ENCODE results near the gene NHSL1.

The NHSL1 gene

DNA sequence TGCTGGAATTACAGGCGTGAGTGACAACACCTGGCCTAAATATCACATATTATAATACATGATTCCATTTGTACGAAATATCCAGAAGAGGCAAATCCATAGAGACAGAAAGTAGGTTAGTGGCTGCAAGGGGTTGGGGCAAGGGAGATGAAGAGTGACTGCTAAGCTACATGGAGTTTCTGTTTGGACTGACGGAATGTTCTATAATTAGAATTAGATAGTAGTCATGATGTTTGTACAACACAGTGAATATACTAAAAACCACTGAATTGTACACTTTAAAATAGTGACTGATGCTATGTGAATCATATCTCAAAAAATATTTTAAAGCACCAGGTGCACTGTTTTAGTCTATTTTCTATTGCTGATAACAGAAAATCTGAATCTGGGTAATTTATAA is 99.0 kb downstream of the NHSL1 start:
- no peak for DNase-seq

DNA sequence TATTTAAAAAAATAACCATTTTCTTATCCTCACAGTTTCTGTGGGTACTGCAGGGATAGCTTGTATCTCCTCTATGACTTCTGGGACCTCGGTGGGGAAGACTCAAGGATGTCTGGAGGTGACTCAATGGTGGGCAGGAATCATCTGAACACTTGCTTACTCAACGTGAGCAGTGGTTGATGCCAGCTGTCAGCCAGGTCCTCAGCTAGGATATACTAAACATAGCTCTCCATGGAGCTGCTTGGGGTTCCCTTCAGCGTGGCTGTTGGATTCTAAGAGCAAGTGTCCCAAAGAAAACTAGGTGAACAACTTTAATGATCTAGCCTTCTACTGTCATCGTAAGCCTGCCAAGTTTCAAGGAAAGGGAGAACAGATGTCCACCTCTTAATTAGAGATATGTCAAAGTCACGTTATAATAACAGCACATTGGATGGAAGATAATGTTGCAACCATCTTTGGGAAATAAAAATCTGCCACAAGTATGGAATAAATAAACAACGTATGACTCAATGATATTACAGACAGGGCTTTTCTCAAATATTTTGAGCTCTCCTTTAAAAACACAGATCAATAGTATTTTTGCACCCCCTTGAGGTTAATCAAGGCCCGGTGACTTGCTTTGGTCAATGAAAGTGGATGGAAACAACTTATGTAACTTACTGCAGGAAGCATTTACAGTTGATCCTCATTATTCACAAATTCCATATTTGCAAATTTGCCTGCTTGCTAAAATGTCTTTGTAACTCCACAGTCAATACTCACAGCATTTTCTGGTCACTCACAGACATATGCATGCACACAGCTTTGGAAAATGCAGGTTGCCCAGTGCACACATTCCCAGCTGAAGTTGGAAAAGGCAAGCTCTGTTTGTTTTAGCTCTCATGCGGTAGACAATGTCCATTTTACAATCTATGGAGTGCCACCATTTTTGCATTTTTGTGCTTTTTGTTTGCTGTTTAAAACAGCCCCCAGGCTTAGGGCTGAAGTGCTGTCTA is 101.9 kb downstream of the NHSL1 start:
- no peak for DNase-seq

DNA sequence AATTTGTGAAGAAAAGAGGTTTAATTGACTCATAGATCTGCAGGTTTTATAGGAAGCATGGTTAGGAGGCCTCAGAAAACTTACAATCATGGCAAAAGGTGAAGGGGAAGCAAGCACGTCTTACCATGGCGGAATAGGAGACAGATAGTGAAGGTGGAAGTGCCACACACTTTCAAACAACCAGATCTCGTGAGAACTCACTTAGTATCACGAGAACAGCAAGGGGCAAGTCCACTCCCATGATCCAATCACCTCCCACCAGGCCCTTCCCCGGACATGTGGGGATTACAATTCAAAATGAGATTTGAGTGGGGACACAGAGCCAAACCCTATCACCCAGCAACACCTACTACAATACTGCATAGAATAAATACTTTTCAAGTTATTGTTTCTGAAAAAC is 102.6 kb downstream of the NHSL1 start:
- no peak for DNase-seq

DNA sequence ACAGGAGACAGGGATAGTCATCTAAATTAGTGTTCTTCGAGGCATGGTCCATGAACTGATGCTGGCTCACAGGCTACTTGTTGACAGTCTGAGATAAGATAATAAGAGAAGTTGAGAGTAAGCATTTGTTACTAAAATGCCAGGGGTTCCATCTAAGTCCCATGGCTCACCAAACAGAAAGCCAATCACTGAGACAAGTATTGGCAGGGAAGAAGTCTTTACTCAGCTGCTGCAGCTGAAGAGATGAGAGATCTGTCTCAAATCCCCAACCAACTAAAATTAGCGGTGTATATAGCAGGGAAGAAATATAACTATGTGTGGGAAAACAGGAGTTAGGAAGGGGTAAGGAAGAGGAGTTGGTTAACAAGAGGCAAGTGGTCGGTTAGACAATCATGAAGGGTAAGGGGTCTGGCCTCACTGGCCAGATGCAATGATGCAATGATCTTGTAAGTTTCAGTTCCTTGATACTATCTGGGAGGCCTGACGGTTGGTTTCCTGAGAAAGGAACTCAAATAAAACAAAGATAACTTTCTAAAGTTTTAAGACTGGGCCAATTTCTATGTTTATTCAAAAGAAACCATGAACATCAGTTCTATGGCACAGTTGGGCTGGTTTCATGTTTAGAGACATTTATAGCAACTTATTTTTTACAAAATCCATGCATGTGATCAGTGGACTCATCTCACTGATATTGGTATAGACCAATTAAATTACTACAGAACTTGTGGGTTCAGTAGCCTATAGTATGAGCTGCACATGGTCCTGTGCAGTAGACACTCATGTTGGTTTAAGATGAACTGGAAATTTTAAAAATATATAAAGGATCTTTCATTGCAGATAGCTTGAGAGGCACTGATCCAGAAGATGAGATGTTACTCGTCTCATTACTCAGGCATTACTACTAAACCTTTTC is 105.2 kb downstream of the NHSL1 start:
- DNase-seq = no peak

DNA sequence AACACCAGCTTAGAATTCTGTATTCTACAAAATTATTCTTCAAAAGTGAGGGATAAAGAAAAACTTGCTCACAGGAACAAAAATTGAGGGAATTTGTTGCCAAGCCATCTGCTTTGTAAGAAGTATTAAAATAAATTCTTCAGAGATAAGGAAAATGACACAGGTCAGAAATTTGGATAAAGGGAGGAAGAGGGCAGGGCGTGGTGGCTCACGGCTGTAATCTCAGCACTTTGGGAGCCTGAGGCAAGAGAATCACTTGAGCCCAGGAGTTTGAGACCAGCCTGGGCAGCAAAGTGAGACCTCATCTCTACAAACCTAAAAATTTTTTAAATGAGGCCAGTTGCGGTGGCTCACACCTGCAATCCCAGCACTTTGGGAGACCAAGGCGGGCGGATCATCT is 109.7 kb downstream of the NHSL1 start:
- no peak for DNase-seq

DNA sequence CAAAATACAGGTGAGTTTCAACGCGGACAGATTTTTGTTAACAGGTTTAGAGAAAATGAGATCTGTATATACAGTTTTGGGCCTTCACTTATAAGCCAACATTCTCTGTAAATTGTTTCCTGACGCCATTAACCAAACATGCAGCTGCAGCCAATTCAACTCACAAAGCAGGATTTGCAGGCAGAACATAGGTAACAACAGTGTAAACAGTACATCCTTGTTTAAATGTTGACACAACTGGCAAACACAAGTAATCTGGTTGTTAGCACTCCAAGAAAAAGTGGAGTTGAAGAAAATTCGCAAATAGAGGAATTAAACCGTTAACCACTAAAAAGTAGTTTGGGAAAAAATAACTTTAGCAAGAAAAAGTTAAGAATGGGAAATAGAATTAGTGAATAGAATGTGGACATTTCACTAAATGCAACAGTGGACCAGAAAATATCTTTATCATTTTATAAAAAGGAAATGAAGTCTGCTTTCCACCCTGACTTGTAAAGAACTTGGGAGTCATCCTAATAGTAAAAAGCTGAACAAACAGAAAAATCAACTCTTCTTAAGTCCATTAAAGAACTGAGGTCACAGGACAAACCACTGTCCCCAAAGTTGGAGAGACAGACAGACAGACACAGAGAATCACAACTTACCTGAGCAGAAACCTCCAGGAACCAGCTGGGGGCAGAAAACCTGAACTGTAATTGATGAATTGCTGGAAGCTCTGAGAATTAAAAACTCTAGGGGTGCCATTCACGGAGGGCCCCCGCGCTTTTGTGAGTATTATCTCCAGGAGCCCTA is 111.5 kb downstream of the NHSL1 start:
- DNase-seq = no peak

DNA sequence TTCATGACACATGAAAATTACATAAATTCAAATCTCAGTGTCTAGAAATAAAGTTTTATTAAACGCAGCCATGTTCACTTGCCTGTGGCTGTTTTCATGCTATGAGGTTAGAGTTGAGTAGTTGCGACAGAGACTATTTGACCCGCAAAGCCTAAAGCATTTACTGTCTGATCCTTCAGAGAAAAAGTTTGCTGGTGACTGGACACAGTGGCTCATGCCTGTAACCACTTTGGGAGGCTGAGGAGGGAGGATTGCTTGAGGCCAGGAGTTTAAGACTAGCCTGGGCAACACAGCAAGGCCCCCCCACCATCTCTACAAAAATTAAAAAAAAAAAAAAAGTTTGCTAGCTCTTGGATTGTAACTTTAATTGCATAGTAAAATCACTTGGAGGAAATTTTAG is 112.4 kb downstream of the NHSL1 start:
- DNase-seq = no peak

DNA sequence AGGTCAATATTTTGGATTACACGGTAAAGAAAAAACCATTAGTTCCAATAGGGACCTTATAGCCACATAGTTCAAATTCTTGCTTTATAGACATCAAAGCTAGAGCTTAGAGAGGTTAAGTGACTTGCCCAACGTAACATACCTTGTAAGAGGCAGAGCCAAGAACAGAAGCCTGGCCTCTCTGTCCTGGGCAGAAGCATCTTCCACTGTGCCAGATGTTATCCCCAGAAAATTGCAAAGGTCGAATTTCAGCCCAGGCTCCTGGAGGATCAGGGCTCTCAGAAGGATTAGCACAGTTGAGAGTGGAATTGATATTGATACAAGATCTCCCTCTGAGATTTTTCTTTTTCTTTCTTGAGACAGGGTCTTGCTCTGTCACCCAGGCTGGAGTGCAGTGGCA is 115.5 kb downstream of the NHSL1 start:
- DNase-seq = no peak

DNA sequence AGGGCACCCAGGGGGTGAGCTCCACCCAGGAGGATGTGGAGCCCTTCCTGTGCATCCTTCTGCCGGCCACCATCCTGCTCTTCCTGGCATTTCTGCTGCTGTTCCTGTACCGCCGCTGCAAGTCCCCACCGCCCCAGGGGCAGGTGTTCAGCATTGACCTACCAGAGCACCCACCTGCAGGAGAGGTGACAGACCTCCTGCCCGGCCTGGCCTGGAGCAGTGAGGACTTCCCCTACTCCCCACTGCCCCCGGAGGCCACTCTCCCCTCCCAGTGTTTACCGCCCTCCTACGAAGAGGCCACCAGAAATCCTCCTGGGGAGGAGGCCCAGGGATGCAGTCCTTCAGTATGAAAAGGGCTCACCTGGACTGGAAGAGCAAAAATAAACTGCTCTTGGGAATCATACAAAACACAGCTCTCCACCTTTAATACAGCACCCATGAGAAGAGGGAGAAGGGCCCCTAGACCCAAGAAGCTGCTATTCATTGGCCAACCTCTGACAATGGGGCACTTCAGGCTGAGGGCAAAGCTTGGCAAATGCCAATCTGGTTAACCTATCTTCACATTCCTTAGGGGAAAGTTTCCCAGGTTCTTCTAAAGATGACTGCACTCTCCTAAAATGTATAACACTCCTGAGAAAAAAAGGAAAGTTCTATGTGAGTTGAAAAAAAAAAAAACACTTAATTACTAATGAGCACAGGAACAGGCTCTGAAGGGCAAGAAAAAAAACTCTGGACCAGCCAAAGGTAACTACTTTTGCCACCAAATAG is 116.6 kb downstream of the NHSL1 start:
- no peak for DNase-seq

DNA sequence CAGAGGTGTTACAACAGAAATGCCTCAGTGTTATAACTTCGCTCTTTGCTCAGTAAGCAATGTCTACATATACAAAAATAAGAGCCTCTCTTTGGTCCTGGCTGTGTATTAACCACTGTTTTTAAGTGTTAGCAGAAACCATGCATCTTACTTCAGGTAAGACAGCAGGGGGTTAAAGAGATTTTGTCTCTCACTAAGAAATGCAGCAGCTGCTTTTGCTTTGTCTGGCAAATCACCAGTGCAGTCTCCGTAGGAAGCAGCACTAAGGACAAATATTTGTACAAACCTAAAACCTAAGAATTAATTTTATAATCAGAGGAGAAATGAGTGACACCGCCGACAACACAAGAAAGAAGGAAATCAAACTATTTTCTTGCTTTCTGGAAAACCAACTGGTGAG is 120.8 kb downstream of the NHSL1 start:
- DNase-seq = no peak

DNA sequence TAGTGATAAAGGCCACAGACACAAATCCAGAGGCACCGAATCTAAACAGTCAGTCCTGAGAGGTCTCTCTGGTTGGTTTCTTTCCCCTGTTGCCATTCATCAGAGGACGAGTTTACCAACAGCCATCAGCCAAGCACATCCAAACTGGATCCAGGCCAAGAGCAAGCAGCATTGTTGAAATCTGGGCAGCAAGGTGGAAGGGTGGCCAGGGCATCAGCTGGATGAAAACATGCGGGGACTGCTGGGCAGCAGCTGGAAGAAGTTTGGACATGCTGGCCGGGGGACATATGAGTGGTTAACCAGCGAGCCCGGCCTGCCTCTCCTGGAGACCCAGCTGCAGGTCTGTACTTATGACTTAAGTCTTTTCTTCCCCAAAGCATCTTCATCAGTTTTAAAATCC is 121.5 kb downstream of the NHSL1 start, which contains the start of gene SMIM28:
Gene SMIM28 (plus strand): TSS at position 62 of the 400 bp plus-strand sequence. CDS start 168 bp downstream, at position 230.
- DNase-seq = no peak

DNA sequence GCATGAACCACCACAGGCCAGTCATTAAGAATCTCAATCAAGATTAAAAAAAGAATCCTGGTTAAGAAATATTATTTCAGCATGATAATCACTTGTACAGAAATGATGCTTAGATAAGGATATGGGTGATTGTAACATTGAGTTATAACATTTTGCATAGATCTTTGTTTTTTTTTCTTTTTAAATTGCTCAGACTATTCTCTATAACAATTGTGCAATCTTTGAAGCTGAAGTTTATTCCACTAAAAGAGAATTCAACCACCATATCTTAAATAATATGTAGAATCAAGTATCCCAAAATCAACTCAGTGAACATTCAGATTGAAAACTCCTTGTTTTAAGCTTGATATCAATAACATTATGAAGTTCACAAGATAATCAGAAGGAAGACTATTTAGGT is 122.3 kb downstream of the NHSL1 start:
- no peak for DNase-seq

DNA sequence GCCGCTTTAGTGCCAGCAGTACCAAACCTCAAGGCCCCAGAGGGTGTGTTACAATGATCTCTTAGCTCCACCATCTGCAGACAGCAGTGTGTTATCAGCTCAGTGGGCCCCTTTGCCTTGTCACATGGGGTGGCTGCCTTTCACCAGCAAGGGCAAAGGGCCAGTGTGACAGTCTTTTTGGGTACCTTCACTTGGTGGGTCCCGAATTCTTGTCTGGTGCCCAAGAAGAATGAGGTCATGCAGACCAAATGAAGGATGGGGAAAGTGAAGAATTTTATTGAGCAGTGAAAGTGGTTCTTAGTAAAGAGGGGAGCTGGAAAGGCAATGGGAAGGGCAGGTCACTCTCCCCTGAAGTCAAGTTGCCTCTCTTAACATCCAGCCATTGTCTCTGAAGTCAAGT is 124.5 kb downstream of the NHSL1 start:
- DNase-seq = no peak

DNA sequence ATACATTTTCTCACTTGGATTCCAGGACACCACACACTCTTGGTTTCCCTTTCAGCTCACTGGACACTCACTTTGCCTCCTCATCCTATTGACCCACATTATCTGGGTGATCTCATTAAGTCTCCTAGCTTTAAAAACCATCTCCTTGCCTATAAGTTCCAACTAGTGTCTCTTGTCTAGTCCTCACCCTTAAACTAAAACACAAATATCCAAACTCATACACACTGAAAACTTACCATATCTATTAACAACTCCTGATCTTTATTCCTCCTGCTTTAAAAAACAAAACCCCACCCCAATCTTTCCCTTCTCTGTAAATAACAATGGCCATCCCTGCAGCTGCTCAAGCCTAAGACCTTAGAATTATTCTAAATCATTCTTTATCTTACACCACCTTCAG is 125.1 kb downstream of the NHSL1 start:
- DNase-seq = no peak

DNA sequence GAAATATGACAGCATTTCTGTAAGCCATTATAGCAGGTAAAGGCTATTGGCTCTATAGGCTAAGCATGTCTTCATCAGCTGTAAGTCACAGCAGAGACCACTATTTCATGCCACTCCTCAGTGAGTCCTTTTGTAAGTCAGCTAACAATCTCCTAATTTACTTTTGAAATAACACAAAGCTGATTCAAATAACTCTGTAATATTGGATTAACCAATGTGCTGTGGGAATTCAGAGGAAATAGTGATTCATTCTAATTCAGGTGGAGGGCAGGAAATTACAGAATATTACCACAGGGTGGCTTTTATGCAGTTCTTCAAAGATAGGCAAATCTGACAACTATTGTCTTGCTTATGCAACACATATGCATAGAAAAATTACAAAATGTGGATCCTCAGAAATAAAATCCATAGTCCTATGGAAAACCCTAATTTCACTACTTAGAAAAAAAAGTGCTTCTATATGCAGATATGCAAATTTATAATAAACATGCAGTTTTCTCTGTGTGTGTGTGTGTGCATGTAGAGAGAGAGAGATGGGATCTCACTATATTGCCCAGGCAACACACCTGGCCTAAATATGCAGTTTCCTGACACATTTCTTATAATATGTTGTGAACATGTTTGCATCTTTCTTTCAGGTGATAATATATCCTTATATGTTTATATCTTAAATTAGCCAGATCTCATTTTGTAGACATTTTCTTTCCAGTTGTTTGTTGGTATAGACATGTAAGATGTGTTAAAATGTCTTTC is 126.4 kb downstream of the NHSL1 start:
- peak in 1 of 5 donors; percentile 5 for DNase-seq

All from T-helper 1 cell (primary cell).